PC-9 (cell line): ENCODE data around the gene AAR2. TPM values are rescaled to one million over a fixed set of nuclear protein-coding genes. Genes with fewer than 3 reads are reported as not detected.

Source experiments
- BruUV-seq: library from RNA; stranded (reverse); fragments of 400-500 nt; replicated peaks from 2 replicates; lab custom pipeline; 2021; lab: Mats Ljungman, UMichigan
- CTCF ChIA-PET: fragments of 300-600 bp; sonication (Branson Sonifier 250); formaldehyde crosslinking; loops from one replicate; lab custom pipeline; 2022; ENCODE audit warnings: antibody characterized with exemption; lab: Charles Lee
- POLR2A ChIA-PET: fragments of 300-600 bp; sonication (Branson Sonifier 250); formaldehyde crosslinking; loops from one replicate; lab custom pipeline; 2022; ENCODE audit warnings: antibody characterized with exemption; ENCODE audit not compliant: unreplicated experiment; lab: Charles Lee
- DNase-seq, 2 experiments: peaks; one replicate each; pipeline versions ENCODE4 v3.0.0 to v3.0.0-alpha.2; 2015 to 2022; ENCODE audit warnings: mixed read lengths in 1 of 2
- H2AFZ ChIP-seq: fragments of 200-600 bp; sonication (generic); 2 replicates; pipeline ENCODE4 v1.8.1; 2017; ENCODE audit warnings: antibody characterized with exemption
- H3F3A ChIP-seq: fragments of 200-600 bp; sonication (generic); 2 replicates; pipeline ENCODE4 v1.8.1; 2017; ENCODE audit warnings: antibody characterized with exemption, mild to moderate bottlenecking, low read depth; ENCODE audit not compliant: insufficient read depth
- H3K27ac ChIP-seq: fragments of 200-600 bp; sonication (generic); 2 replicates; pipeline ENCODE4 v1.6.1; 2016; ENCODE audit warnings: mixed run types
- H3K27me3 ChIP-seq: fragments of 200-600 bp; sonication (generic); 2 replicates; pipeline ENCODE4 v1.6.1; 2016; ENCODE audit warnings: low read depth, mixed run types; ENCODE audit not compliant: insufficient read depth
- H3K36me3 ChIP-seq: fragments of 200-600 bp; sonication (generic); 2 replicates; pipeline ENCODE4 v1.6.1; 2016; ENCODE audit warnings: low read depth, mixed run types
- H3K4me1 ChIP-seq: fragments of 200-600 bp; sonication (generic); replicated peaks from 2 replicates; pipeline ENCODE4 v1.6.1; 2016; ENCODE audit warnings: mixed run types; ENCODE audit not compliant: insufficient read depth
- H3K4me2 ChIP-seq: fragments of 200-600 bp; sonication (generic); 2 replicates; pipeline ENCODE4 v1.6.1; 2017; ENCODE audit warnings: mixed run types
- H3K4me3 ChIP-seq: fragments of 200-600 bp; sonication (generic); 2 replicates; pipeline ENCODE4 v1.6.1; 2016; ENCODE audit warnings: mixed run types
- H3K79me2 ChIP-seq: fragments of 200-600 bp; sonication (generic); 2 replicates; pipeline ENCODE4 v1.6.1; 2017; ENCODE audit warnings: low read depth, mixed run types
- H3K9me2 ChIP-seq: fragments of 200-600 bp; sonication (generic); 2 replicates; pipeline ENCODE4 v1.8.1; 2017; ENCODE audit warnings: mild to moderate bottlenecking; ENCODE audit not compliant: insufficient read depth
- H3K9me3 ChIP-seq: fragments of 200-600 bp; sonication (generic); 2 replicates; pipeline ENCODE4 v1.8.1; 2016; ENCODE audit warnings: low read depth; ENCODE audit not compliant: insufficient read depth
- H4K20me1 ChIP-seq: fragments of 200-600 bp; sonication (generic); 2 replicates; pipeline ENCODE4 v1.8.1; 2017; ENCODE audit not compliant: insufficient read depth
- EZH2 ChIP-seq: fragments of 200-600 bp; sonication (generic); IDR thresholded peaks from 2 replicates; pipeline ENCODE4 v1.8.0; 2017; ENCODE audit warnings: antibody characterized with exemption, low read depth
- intact Hi-C: fragments of 100-400 bp; cut with micrococcal nuclease; formaldehyde crosslinking; loops from one replicate; pipeline ENCODE4 v1.10.0; 2022; ENCODE audit not compliant: unreplicated experiment
- total RNA-seq: library from RNA; stranded (reverse); gene quantifications from 2 replicates; pipeline ENCODE4 v1.2.3, GENCODE V29; 2021
- TF ChIP-seq, protein P1 (sequence below): fragments of 200-600 bp; sonication (generic); conservative IDR thresholded peaks from 2 replicates; pipeline ENCODE4 v1.6.1; 2017; ENCODE audit warnings: mixed run types, antibody characterized with exemption, mild to moderate bottlenecking, moderate library complexity

Gene AAR2
- total RNA-seq, 1 experiment from 2014 or later = 25.7 TPM

DNA sequence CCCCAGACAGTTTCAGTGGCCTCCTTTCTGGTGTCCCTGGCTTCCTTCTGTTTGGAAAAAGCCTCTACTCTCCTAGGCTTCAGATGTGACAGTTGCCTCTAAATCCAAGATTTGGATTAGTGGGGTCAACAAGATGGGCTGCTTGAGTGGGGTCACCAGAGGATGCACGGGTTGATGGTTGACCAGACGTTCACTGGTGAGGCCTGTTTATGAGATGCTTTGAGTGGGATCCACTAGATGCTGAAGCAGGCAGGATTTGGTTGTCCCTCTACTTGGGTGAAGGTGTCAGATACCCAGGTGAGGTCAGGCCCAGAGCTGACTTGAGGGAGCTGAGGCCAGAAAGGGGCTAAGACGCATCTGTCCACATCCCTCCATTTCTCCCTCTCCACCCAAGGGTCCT lies 61.8 kb downstream of the AAR2 start:
- Histone ChIP-seq H3K9me3 (no peaks in the 10 kb centered on the region), H3K36me3 (no peaks in the 10 kb centered on the region), H3K27ac (no peak overlapping the region), H3K9me2 (no peaks in the 10 kb centered on the region; the same call in 1 of the 2 replicates), H3K4me3 (no peak overlapping the region), H2AFZ (no peak overlapping the region), H4K20me1 (no peaks in the 10 kb centered on the region), H3K4me1 (no peaks in the 10 kb centered on the region), H3K27me3 (peaks cover 80% of the 10 kb centered on the region), H3K79me2 (no peaks in the 10 kb centered on the region), H3K4me2 (no peak overlapping the region), H3F3A (no peaks in the 10 kb centered on the region)
- ChIA-PET CTCF (interaction anchor here (0.6 kb wide), 1 partner anchor 210 kb away, joined by 9 read pairs; no protein-coding TSS in a partner anchor), POLR2A (no interaction called here)
- no TSS peak for BruUV-seq
- intact Hi-C loops = no loop called here
- no peak for DNase-seq
- no peak for TF ChIP-seq EZH2
- TF ChIP-seq, protein P1, sequence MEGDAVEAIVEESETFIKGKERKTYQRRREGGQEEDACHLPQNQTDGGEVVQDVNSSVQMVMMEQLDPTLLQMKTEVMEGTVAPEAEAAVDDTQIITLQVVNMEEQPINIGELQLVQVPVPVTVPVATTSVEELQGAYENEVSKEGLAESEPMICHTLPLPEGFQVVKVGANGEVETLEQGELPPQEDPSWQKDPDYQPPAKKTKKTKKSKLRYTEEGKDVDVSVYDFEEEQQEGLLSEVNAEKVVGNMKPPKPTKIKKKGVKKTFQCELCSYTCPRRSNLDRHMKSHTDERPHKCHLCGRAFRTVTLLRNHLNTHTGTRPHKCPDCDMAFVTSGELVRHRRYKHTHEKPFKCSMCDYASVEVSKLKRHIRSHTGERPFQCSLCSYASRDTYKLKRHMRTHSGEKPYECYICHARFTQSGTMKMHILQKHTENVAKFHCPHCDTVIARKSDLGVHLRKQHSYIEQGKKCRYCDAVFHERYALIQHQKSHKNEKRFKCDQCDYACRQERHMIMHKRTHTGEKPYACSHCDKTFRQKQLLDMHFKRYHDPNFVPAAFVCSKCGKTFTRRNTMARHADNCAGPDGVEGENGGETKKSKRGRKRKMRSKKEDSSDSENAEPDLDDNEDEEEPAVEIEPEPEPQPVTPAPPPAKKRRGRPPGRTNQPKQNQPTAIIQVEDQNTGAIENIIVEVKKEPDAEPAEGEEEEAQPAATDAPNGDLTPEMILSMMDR = no peak

DNA sequence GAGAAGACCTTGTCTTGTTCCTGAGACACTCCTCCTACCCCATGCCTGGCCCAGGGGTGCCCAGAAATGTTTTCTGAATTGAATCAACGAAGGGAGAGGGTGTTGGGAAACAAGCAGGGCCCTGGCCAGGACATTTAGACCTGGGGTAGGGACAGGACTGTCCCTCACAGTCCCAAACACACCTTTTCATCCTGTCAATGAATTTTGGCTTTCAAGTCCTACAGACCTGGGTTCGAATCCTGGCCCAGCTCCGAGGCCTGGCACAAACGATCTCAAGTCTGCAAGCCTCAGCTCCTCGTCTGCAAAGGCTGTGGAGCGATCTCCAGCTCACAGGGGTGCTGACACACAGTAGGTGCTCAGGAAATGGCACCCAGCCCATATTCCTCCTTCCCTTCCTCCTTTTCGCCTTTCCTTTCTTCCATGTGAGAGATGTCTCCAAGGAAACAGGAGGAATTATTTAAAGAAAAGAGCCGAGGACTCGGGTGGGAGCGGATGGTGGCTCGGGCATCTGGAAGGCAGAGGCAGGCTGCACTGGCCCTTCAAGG lies 62.6 kb downstream of the AAR2 start:
- no TSS peak for BruUV-seq
- no peaks in the 10 kb centered on the region; the same call in 1 of the 2 replicates for H3K9me2 ChIP-seq
- ChIA-PET POLR2A (no interaction called here), CTCF (interaction anchor here (0.6 kb wide), 1 partner anchor 210 kb away, joined by 9 read pairs; no protein-coding TSS in a partner anchor)
- H3K79me2 ChIP-seq = no peaks in the 10 kb centered on the region
- H4K20me1 ChIP-seq = no peaks in the 10 kb centered on the region
- no peak for TF ChIP-seq EZH2
- TF ChIP-seq, protein P1 = no peak
- no peak overlapping the region for H3K27ac ChIP-seq
- no peaks in the 10 kb centered on the region for H3K9me3 ChIP-seq
- no peak overlapping the region for H3K4me3 ChIP-seq
- intact Hi-C loops = no loop called here
- H2AFZ ChIP-seq = no peak overlapping the region
- H3K36me3 ChIP-seq = no peaks in the 10 kb centered on the region
- DNase-seq = no peak
- no peak overlapping the region for H3K4me2 ChIP-seq
- H3F3A ChIP-seq = no peaks in the 10 kb centered on the region
- no peaks in the 10 kb centered on the region for H3K4me1 ChIP-seq
- peaks cover 87% of the 10 kb centered on the region for H3K27me3 ChIP-seq

DNA sequence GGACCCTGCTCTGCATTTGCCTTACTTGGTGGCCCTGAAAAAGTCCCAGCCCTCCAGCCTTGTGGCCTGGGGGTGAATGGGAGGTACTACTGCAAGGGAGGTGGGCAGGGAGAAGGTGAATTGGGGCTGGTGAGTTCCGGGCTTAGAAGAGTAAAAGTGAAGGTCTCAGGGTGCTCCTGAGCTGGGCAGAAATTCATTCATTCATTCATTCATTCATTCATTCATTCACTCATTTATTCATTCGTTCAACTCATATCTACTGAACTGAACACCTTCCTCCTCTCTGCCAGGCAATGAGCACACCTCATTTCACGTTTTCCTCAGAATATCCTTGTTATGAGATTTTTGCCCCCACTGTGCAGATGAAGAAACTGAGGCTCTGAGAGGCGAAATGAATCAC lies 63.2 kb downstream of the AAR2 start:
- H3K4me2 ChIP-seq = no peak overlapping the region
- no peak overlapping the region for H3K4me3 ChIP-seq
- no peaks in the 10 kb centered on the region for H3K36me3 ChIP-seq
- intact Hi-C loops = no loop called here
- no peak overlapping the region for H3K27ac ChIP-seq
- H3K27me3 ChIP-seq = peaks cover 85% of the 10 kb centered on the region
- ChIA-PET CTCF (no interaction called here), POLR2A (no interaction called here)
- no peak for DNase-seq
- no peaks in the 10 kb centered on the region for H3K4me1 ChIP-seq
- no peaks in the 10 kb centered on the region for H3F3A ChIP-seq
- no peaks in the 10 kb centered on the region for H3K9me2 ChIP-seq
- TF ChIP-seq EZH2 = no peak
- TF ChIP-seq, protein P1 = no peak
- BruUV-seq = no TSS peak
- H3K79me2 ChIP-seq = no peaks in the 10 kb centered on the region
- H3K9me3 ChIP-seq = no peaks in the 10 kb centered on the region
- H2AFZ ChIP-seq = no peak overlapping the region
- H4K20me1 ChIP-seq = no peaks in the 10 kb centered on the region
